Small intestine (tissue), 7 donors: ENCODE data around the gene LYPLAL1. TPM values are rescaled to one million over a fixed set of nuclear protein-coding genes. Genes with fewer than 3 reads are reported as not detected.

ENCODE experiments used
- DNase-seq, 2 donors: peaks; one replicate each; pipeline versions ENCODE4 v3.0.0 to v3.0.0-alpha.2; 2013
- FAIRE-seq: peaks from 2 replicates; lab custom pipeline; 2012; peaks lifted over from hg19 to GRCh38; lab: Jason Lieb, UNC
- H3K27ac ChIP-seq, 3 donors: one replicate each; pipeline ENCODE4 v1.5.1; 2013; ENCODE audit warnings: low read length in 2 of 3, mild to moderate bottlenecking in 2 of 3, control low read depth in 1 of 3, inconsistent platforms in 1 of 3, low read depth in 1 of 3, moderate library complexity in 1 of 3
- H3K27me3 ChIP-seq, 3 donors: one replicate each; pipeline ENCODE4 v1.6.1; 2013; ENCODE audit warnings: low read length in 3 of 3, inconsistent platforms in 1 of 3; ENCODE audit not compliant: control insufficient read depth in 3 of 3, insufficient read depth in 3 of 3
- H3K36me3 ChIP-seq, 3 donors: one replicate each; pipeline ENCODE4 v1.6.1; 2013; ENCODE audit warnings: low read length in 3 of 3, inconsistent platforms in 1 of 3, low read depth in 1 of 3, mild to moderate bottlenecking in 1 of 3, moderate library complexity in 1 of 3; ENCODE audit not compliant: control insufficient read depth in 3 of 3, insufficient read depth in 2 of 3
- H3K4me1 ChIP-seq, 3 donors: one replicate each; pipeline ENCODE4 v1.6.1; 2013; ENCODE audit warnings: low read length in 2 of 3, inconsistent platforms in 1 of 3, low read depth in 1 of 3, mild to moderate bottlenecking in 1 of 3, moderate library complexity in 1 of 3; ENCODE audit not compliant: control insufficient read depth in 3 of 3, insufficient read depth in 2 of 3
- H3K4me3 ChIP-seq, 3 donors: one replicate each; pipeline ENCODE4 v1.5.1; 2013; ENCODE audit warnings: low read length in 3 of 3, control low read depth in 1 of 3, inconsistent platforms in 1 of 3, low read depth in 1 of 3, mild to moderate bottlenecking in 1 of 3, moderate library complexity in 1 of 3
- H3K9me3 ChIP-seq, 2 donors: one replicate each; pipeline ENCODE4 v1.6.1; 2013; ENCODE audit warnings: low read depth in 1 of 2, low read length in 1 of 2; ENCODE audit not compliant: control insufficient read depth in 2 of 2, insufficient read depth in 1 of 2
- whole genome bisulfite sequencing, 3 donors: extraction: QIAGEN DNeasy Blood & Tissue Kit; methylation state at CpG; one replicate each; pipeline ENCODE4 v1.1.7; 2013; 5-methylcytosine and 5-hydroxymethylcytosine counted together
- polyA plus RNA-seq, 4 donors: library from polyadenylated mRNA; stranded (reverse) in 3 of 4; unstranded in 1 of 4; fragments of 200-250 nt in 3 of 4; fragments of 120-200 nt in 1 of 4; gene quantifications; one replicate each; pipeline versions ENCODE4 v1.2.1 to v1.2.3, GENCODE V29; 2013
- donor health status: healthy with polysubstance abuse.
- donor health status: control.
- donor health status: control.
- donor health status: Bipolar disorder and iron deficiency.
- donor health status: healthy.

LYPLAL1 gene
- polyA plus RNA-seq, 4 donors, result 16.2 to 36.9 (median 28.3) TPM

DNA sequence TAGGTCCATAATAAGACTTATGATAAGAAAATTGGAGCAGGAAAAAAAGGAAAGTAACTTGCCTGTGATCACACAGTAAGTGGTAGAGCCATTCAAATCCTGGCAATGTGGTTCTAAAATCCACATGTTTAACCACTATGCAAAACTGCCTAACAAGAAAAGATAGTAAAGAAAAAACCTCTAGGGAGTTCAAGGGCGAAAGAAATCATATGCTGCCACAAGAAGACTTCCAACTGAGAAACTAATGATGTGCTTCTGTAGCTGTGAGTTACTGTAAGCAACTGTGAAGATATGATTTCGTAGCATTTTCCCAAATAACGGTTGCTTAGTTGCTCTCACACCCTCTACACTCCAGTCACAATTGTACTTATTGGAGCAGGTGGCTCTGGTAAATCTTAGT lies 20.9 kb upstream of the LYPLAL1 start:
- Histone ChIP-seq H3K27me3 (no peaks in the 10 kb centered on the region), H3K9me3 (no peaks in the 10 kb centered on the region), H3K27ac (no peak overlapping the region), H3K4me1 (no peaks in the 10 kb centered on the region), H3K36me3 (no peaks in the 10 kb centered on the region), H3K4me3 (no peak overlapping the region)
- FAIRE-seq (no peak), DNase-seq (no peak)
- 65 to 74% (median 67%) methylated on average over 3 of the region's 3 CpGs for WGBS, 3 donors

DNA sequence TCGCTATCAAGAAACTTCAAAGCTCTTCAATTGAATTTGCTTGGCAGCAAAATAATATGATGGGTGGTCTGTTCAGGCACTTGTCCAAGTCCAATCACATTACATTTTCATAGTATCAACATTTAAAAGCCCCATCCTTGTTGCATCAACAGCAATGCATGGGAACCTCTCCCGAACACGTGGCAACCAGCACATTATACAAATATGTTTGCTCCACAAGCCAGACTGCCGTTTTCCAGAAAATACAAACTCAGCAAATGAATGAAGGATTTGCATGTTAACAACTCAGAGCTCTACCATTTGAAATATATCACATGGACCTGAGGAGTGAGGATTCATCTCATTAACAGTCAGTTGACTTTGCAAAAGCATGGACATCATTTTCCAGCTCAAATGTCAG lies 20.0 kb upstream of the LYPLAL1 start:
- Histone ChIP-seq H3K36me3 (no peaks in the 10 kb centered on the region), H3K4me3 (no peak overlapping the region), H3K27ac (no peak overlapping the region), H3K9me3 (no peaks in the 10 kb centered on the region), H3K27me3 (no peaks in the 10 kb centered on the region), H3K4me1 (no peaks in the 10 kb centered on the region)
- 67 to 84% (median 84%) methylated on average over 4 of the region's 4 CpGs for WGBS, 3 donors
- no peak for FAIRE-seq
- DNase-seq, result no peak

DNA sequence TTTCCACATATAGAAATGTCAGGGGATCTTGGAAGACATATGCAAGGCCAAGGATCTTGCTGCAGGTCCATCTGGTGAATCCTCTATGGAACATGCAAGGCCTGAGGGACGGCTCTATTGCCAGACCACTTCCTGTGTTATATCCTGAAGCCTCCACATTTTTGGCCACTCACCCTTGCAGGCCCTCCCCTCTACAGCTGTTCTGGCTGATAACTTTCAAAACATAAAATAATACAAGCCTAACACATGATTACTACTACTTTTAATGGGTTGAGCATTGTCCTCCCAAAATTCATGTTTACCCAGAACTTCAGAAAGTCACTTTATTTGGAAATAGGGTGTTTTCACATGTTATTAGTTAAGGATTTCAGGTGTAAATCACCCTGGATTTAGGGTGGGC lies 18.5 kb upstream of the LYPLAL1 start:
- Histone ChIP-seq H3K27ac (no peak overlapping the region), H3K9me3 (no peaks in the 10 kb centered on the region), H3K27me3 (peaks cover 0 to 1% (median 0%) of the 10 kb centered on the region in 3 donors), H3K4me3 (no peak overlapping the region), H3K4me1 (no peaks in the 10 kb centered on the region), H3K36me3 (no peaks in the 10 kb centered on the region)
- no peak for DNase-seq
- no peak for FAIRE-seq
- WGBS, 3 donors, result 63 to 71% (median 69%) methylated on average over 1 of the region's 1 CpG

DNA sequence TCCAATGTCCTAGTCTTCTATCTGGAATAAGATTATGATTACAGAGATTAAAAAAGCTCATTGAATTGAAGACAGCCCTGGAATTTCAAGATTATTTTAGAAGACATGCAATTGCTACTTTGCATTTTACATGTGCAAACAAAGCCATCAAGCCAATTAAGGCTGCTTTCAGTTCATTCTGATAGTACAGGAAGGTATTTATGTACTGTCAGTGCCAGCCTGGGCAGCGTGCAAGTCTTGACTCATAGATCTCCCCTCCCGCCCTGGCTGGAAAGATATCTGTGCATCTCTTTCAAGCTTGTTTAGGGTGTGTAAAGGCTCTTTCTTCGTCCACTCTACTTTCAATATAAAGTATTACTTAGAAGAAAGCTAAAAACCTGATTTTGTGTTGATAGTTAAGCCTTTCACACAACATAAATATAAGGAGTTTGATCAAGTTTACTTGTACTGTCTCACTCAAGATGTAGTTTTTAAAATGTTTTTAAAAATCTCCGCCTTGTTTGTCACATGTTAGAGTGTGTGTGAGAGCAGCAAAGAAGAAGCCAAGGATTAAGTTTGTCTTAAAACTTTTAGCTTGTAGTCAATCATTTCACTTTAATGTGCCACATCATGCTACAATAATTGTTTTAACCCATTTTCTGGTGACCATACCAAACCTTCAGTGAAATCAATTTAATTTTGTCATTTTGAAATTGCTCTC lies 13.6 kb upstream of the LYPLAL1 start:
- DNase-seq (no peak), FAIRE-seq (no peak)
- no peaks in the 10 kb centered on the region for H3K4me1 ChIP-seq
- no peaks in the 10 kb centered on the region for H3K36me3 ChIP-seq
- H3K4me3 ChIP-seq, result no peak overlapping the region
- H3K9me3 ChIP-seq, result no peaks in the 10 kb centered on the region
- no peak overlapping the region for H3K27ac ChIP-seq
- H3K27me3 ChIP-seq, result peaks cover 0 to 1% (median 0%) of the 10 kb centered on the region in 3 donors
- WGBS, 3 donors, result 52 to 64% (median 62%) methylated on average over 4 of the region's 4 CpGs

DNA sequence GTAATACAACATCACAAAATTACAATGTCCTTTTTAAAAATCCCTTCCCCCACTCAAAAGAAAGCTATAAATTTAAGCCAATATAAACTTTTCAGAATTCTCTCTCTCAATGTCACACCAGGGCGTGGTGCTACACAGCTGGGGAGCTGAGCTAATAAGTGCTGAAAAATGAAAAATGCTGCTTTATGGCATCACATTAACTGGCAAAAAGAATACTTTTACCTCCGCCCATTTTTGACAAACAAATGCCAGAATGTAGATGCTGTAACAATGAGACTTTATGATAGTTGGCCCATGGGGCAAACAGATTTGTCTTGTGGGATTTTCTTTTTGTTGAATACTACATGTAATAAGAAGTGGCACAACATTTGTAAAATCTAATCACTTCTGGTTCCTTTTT lies 12.7 kb upstream of the LYPLAL1 start:
- Histone ChIP-seq H3K36me3 (no peaks in the 10 kb centered on the region), H3K4me3 (no peak overlapping the region), H3K27me3 (peaks cover 0 to 1% (median 0%) of the 10 kb centered on the region in 3 donors), H3K27ac (no peak overlapping the region), H3K9me3 (no peaks in the 10 kb centered on the region), H3K4me1 (no peaks in the 10 kb centered on the region)
- FAIRE-seq (no peak), DNase-seq (no peak)
- WGBS, 3 donors, result 60 to 74% (median 64%) methylated on average over 2 of the region's 2 CpGs

DNA sequence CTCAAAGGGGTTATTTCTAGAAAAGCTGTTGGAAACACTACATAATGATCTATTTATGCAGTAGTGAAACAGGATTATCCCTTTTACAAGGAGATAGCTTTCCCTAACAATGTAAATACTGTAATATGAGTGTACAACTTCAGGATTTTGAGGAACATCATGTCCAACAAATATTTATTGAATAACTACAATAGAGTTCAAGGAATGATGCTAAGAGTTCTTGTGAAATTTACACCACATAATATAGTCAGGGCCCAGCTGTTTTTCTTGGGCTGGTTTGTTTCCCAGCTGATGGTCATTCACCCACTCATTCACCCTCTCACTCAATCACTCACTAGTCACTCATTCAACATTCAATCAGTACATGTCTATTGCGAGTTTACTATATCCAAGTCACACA lies 12.3 kb upstream of the LYPLAL1 start:
- no peak overlapping the region for H3K4me3 ChIP-seq
- WGBS, 3 donors, result 87 to 98% (median 88%) methylated on average over 1 of the region's 1 CpG
- FAIRE-seq, result no peak

DNA sequence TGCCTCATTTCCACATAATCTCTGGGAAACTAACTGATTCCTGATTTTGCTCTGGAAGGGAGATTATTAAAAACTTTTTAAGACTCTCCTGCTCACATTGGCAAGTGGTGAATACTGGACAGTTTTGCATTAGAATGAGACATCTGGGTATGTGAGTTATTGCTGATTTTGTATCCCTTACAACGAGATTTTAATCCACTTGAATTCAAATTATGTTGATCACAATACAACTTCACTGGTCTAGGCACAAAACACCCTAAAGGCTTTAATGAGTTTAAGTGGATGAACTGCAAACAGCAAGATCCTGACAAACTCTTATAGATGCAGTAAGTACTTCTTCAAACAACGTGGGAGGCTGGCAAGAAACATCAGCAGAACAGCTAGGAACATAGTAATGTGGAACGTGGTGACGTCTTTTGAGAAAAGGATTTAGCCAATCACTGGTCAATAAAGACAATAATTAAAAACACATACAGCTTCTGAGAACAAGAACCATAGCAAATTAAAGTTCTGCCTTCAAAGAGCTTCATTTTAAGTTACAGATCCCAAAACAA lies 10.2 kb upstream of the LYPLAL1 start:
- Histone ChIP-seq H3K4me1 (no peaks in the 10 kb centered on the region), H3K27me3 (peaks cover 0 to 1% (median 0%) of the 10 kb centered on the region in 3 donors), H3K36me3 (no peaks in the 10 kb centered on the region), H3K4me3 (no peak overlapping the region), H3K9me3 (no peaks in the 10 kb centered on the region), H3K27ac (no peak overlapping the region)
- 72 to 84% (median 73%) methylated on average over 4 of the region's 4 CpGs for WGBS, 3 donors
- DNase-seq (no peak), FAIRE-seq (no peak)

More for the DNA sequence above, 12.3 kb upstream of the LYPLAL1 start:
- no peaks in the 10 kb centered on the region for H3K9me3 ChIP-seq
- H3K4me1 ChIP-seq, result no peaks in the 10 kb centered on the region
- no peak overlapping the region for H3K27ac ChIP-seq
- H3K27me3 ChIP-seq, result peaks cover 0 to 1% (median 0%) of the 10 kb centered on the region in 3 donors
- H3K36me3 ChIP-seq, result no peaks in the 10 kb centered on the region
- DNase-seq, result no peak

DNA sequence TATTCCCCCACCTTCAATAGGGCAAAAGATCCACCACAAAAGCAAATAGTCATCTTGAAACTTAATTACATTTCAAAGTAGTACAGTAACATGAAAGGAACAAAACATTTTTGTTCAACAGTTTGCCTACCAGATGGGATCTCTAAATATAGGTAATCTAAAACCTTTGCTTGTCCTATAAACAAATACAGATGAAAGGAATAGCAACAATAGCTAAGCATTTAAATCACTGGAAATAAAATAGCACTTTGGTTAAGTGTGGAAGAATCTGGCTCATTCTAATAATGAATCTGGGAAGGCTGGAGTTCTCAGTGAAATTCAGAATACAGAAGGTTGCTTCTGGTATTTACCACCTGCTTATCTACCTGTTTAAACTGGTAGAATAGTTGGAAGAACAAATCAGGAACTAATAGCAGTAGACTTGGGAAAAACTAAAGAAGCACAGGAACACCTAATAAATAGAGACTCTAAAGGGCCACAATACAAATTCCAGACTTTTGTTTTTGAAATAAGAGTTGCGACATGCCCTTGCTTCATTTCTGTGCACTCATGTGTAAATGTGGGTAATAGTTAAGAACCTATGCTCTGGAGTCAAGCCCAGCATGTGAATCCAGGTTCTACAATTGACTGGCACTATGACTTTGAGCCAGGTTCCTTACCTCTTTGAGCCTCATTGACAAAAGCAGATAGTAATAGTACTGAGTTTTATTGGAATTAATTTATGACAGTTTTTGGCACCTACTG lies 2.3 kb upstream of the LYPLAL1 start:
- peaks cover 0 to 5% (median 0%) of the 10 kb centered on the region in 3 donors for H3K4me1 ChIP-seq
- no peaks in the 10 kb centered on the region for H3K36me3 ChIP-seq
- no peaks in the 10 kb centered on the region for H3K27me3 ChIP-seq
- 93 to 99% (median 96%) methylated on average over 1 of the region's 1 CpG for WGBS, 3 donors
- H3K4me3 ChIP-seq, result no peak overlapping the region
- DNase-seq, result no peak
- no peak for FAIRE-seq
- no peaks in the 10 kb centered on the region for H3K9me3 ChIP-seq
- no peak overlapping the region for H3K27ac ChIP-seq
